RWPE2 (cell line): ENCODE data around the gene MED15.

ENCODE experiments used
- ATAC-seq: fragments of 200-7000 bp; cut with Tn5 transposase; 3 replicates; pipeline ENCODE4 v1.9.1; 2021; ENCODE audit warnings: low read depth
- DNase-seq: peaks from one replicate; pipeline ENCODE4 v3.0.0-alpha.2; 2020; ENCODE audit warnings: low spot score
- H3K27ac ChIP-seq: fragments of 450-650 bp; 2 replicates; pipeline ENCODE4 v1.5.1; 2017; ENCODE audit warnings: mild to moderate bottlenecking; ENCODE audit not compliant: poor library complexity, severe bottlenecking
- H3K27me3 ChIP-seq: fragments of 250-450 bp; sonication (Bioruptor Pico); 2 replicates; pipeline ENCODE4 v1.5.1; 2021; ENCODE audit warnings: mild to moderate bottlenecking, moderate library complexity; ENCODE audit not compliant: insufficient read depth, poor library complexity, severe bottlenecking
- H3K36me3 ChIP-seq: fragments of 250-450 bp; sonication (Bioruptor Pico); 2 replicates; pipeline ENCODE4 v1.5.1; 2020; ENCODE audit warnings: low read depth, mild to moderate bottlenecking, moderate library complexity
- H3K4me1 ChIP-seq: fragments of 250-450 bp; sonication (Bioruptor Pico); 2 replicates; pipeline ENCODE4 v1.5.1; 2021; ENCODE audit warnings: mild to moderate bottlenecking, moderate library complexity; ENCODE audit not compliant: insufficient read depth, poor library complexity, severe bottlenecking
- H3K4me3 ChIP-seq: fragments of 250-450 bp; sonication (Bioruptor Pico); 2 replicates; pipeline ENCODE4 v1.5.1; 2021; ENCODE audit warnings: mild to moderate bottlenecking, moderate library complexity; ENCODE audit not compliant: severe bottlenecking
- H3K9me3 ChIP-seq: fragments of 250-450 bp; sonication (Bioruptor Pico); 2 replicates; pipeline ENCODE4 v1.5.1; 2021; ENCODE audit warnings: mild to moderate bottlenecking, moderate library complexity; ENCODE audit not compliant: severe bottlenecking
- TF ChIP-seq, protein P1 (sequence below): fragments of 450-650 bp; IDR thresholded peaks from one replicate; pipeline ENCODE4 v1.5.1; 2017; ENCODE audit warnings: mild to moderate bottlenecking, moderate library complexity; ENCODE audit not compliant: poor library complexity, severe bottlenecking

The MED15 gene

DNA sequence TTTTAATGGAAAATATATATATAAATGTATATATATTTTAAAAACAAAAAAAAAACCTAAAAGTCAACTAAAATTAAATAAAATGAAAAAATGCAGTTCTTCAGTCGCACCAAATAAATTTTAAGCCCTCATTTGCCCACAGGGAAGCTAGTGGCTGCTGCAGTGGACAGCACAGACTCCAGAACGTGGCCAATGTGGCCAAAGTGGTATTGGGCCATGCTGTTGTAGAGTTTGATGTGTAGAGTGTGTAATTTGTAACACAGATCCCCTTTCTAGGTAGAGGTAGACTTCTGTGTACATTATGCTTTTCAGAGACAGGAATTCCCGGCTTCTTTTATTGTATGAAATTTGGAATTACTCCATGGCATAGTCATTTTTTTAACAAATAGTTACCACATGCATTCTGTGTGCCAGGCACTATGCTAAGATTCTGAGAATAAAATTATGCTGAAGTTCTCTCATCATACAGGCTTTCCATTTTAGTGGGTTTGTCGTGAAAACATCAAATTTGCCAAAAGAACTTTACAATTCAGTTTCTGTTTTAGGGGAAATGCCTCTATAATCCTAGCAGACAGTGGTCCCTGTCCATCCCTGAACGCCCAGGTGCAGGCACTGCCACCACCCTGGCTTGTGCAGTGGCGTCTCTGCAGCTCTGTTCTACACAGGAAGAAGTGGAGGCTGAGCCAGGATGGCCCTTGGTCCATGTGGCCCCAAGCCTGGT is 68.5 kb downstream of the MED15 start:
- no peak overlapping the region for H3K4me3 ChIP-seq
- peaks cover 96% of the 10 kb centered on the region for H3K36me3 ChIP-seq
- no peaks in the 10 kb centered on the region for H3K27me3 ChIP-seq
- H3K9me3 ChIP-seq = no peaks in the 10 kb centered on the region
- no peak for ATAC-seq
- no peak overlapping the region for H3K27ac ChIP-seq
- TF ChIP-seq, protein P1, sequence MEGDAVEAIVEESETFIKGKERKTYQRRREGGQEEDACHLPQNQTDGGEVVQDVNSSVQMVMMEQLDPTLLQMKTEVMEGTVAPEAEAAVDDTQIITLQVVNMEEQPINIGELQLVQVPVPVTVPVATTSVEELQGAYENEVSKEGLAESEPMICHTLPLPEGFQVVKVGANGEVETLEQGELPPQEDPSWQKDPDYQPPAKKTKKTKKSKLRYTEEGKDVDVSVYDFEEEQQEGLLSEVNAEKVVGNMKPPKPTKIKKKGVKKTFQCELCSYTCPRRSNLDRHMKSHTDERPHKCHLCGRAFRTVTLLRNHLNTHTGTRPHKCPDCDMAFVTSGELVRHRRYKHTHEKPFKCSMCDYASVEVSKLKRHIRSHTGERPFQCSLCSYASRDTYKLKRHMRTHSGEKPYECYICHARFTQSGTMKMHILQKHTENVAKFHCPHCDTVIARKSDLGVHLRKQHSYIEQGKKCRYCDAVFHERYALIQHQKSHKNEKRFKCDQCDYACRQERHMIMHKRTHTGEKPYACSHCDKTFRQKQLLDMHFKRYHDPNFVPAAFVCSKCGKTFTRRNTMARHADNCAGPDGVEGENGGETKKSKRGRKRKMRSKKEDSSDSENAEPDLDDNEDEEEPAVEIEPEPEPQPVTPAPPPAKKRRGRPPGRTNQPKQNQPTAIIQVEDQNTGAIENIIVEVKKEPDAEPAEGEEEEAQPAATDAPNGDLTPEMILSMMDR = no peak
- H3K4me1 ChIP-seq = no peaks in the 10 kb centered on the region
- DNase-seq = peak; percentile 34

DNA sequence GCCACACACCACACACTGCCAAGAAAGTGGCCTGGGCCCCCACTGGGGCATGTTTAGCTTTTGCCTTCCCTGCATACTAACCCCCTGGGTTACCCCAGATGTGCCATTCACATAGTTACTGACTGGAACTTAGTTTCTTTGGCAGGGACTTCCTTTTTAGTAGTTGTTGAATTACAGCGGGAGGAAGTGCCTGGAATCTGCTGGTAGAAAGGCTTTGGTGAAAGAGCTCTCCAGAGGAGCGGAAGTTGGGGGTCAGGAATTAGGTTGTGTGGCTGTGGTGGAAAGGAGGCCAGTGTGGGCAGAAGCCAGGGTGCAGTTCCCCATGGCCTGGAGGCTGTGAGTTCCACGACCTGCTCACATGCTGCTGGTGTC is 69.0 kb downstream of the MED15 start:
- TF ChIP-seq, protein P1 = no peak
- ATAC-seq (no peak), DNase-seq (peak; percentile 17)
- Histone ChIP-seq H3K4me3 (no peak overlapping the region), H3K9me3 (no peaks in the 10 kb centered on the region), H3K27ac (no peak overlapping the region), H3K27me3 (no peaks in the 10 kb centered on the region), H3K4me1 (no peaks in the 10 kb centered on the region), H3K36me3 (peaks cover 90% of the 10 kb centered on the region)

GRCh38 chr22:20577045-20577444 is 69.6 kb downstream of the MED15 start:
- Histone ChIP-seq H3K4me3 (no peak overlapping the region), H3K27ac (no peak overlapping the region), H3K36me3 (peaks cover 89% of the 10 kb centered on the region), H3K4me1 (no peaks in the 10 kb centered on the region), H3K9me3 (no peaks in the 10 kb centered on the region), H3K27me3 (no peaks in the 10 kb centered on the region)
- ATAC-seq = no peak
- TF ChIP-seq, protein P1 = no peak
- DNase-seq = peak; percentile 19

- Histone ChIP-seq H3K27ac (no peak overlapping the region), H3K36me3 (peaks cover 89% of the 10 kb centered on the region), H3K27me3 (no peaks in the 10 kb centered on the region), H3K4me3 (no peak overlapping the region), H3K4me1 (no peaks in the 10 kb centered on the region), H3K9me3 (no peaks in the 10 kb centered on the region)
- TF ChIP-seq, protein P1 = no peak
- DNase-seq (peak; percentile 31), ATAC-seq (no peak)
These were observed 70.2 kb downstream of the MED15 start for GRCh38 chr22:20577549-20577975.

DNA sequence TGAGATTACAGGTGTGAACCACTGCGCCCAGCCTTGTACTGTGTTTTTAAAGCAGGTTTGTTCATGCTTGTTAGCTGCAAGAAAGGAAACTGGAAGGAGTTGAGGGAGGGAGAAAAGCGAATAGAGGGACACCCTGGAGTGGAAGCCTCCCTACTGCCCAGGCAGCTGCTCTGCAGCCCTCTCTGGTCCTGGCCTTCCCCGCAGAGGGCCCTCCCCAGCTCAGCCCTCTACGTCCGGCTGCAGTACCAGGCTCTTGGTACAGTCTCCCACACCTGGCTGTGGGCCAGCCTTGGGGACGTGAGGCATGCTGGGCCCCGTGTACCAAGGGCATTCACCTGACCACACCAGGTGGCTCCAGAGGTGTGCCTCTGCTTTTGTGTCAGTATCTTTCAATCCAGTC is 70.8 kb downstream of the MED15 start:
- TF ChIP-seq, protein P1 = no peak
- no peaks in the 10 kb centered on the region for H3K4me1 ChIP-seq
- no peak overlapping the region for H3K27ac ChIP-seq
- no peak overlapping the region for H3K4me3 ChIP-seq
- DNase-seq = peak; percentile 34
- H3K27me3 ChIP-seq = no peaks in the 10 kb centered on the region
- no peaks in the 10 kb centered on the region for H3K9me3 ChIP-seq
- peaks cover 89% of the 10 kb centered on the region for H3K36me3 ChIP-seq
- ATAC-seq = no peak
